ENCODE measurements around the gene SEMA6B.

DNA sequence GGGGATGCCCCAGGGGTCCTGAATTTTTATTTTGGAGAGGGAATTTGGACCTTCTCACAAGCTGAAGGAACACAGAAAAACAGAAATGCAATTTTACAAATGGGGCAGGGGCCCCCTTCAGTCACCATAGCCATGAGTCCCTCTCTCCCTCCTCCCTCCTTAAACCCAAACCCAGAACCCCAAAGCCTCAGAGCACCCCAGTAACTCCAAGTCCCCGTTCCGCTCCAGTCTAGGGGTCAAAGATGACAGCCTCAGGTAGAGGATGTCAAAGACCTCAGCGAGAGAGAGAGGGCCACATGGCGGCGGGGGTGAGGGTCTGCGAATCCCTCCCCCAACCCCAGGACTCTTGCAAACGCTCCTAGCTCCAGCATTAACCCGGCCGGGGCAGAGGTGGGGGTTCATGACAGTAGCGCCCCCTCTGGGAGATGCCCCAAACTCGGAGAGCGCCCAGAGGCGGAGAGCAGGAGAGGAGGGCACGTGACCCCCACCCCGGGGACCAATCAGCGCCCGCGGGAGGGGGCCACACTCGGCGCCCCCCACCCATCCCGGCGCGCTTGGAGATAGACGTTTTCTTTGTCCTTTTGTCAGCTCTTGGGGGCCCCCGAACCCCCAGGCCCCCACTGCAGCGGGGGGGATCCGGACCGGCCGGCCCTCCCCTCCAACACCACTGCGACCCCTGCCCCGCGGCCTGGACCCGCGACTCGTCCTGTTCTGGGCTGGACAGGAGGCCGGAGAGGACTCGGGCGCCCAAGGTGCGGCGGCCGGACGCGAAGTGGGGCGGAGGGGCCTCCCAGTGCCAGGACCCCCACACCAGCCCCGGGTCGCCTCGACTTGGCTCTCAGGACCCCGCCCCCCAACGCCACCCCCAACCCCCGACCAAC lies 20.8 kb upstream of the SEMA6B start:
- TF ChIP-seq, protein P1, sequence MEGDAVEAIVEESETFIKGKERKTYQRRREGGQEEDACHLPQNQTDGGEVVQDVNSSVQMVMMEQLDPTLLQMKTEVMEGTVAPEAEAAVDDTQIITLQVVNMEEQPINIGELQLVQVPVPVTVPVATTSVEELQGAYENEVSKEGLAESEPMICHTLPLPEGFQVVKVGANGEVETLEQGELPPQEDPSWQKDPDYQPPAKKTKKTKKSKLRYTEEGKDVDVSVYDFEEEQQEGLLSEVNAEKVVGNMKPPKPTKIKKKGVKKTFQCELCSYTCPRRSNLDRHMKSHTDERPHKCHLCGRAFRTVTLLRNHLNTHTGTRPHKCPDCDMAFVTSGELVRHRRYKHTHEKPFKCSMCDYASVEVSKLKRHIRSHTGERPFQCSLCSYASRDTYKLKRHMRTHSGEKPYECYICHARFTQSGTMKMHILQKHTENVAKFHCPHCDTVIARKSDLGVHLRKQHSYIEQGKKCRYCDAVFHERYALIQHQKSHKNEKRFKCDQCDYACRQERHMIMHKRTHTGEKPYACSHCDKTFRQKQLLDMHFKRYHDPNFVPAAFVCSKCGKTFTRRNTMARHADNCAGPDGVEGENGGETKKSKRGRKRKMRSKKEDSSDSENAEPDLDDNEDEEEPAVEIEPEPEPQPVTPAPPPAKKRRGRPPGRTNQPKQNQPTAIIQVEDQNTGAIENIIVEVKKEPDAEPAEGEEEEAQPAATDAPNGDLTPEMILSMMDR (IDR thresholded peaks at IDR 0.05; ENCODE audit: poor library complexity, severe bottlenecking), result peak; percentile 76
- peak; percentile 68 for TF ChIP-seq POLR2AphosphoS5 (IDR thresholded peaks at IDR 0.05)
- TF ChIP-seq EZH2 (IDR thresholded peaks at IDR 0.05; ENCODE audit: borderline replicate concordance, insufficient read depth, low read length, poor library complexity, severe bottlenecking), result no peak
- TF ChIP-seq TAF1 (IDR thresholded peaks at IDR 0.05; ENCODE audit: low read depth), result peak; percentile 29
- peak; percentile 30 for TF ChIP-seq EP300 (conservative IDR thresholded peaks at IDR 0.05; ENCODE audit: poor library complexity, severe bottlenecking)
- peak; percentile 25 for TF ChIP-seq SMC3 (conservative IDR thresholded peaks at IDR 0.05; ENCODE audit: poor library complexity)
- TF ChIP-seq REST (IDR thresholded peaks at IDR 0.05; ENCODE audit: borderline replicate concordance), result no peak
- peak; percentile 23 for TF ChIP-seq RAD21 (conservative IDR thresholded peaks at IDR 0.05)
- TF ChIP-seq MXI1 (conservative IDR thresholded peaks at IDR 0.05; ENCODE audit: poor library complexity, severe bottlenecking), result no peak

All from neural cell (in vitro differentiated cells).